NCI-H82 (cell line): ENCODE measurements around the gene IL10RA.
A peak's percentile ranks its signal among the peaks of the same experiment; 100 is the strongest.
"Not testable (repeated sequence)": the region's sequence is repeated elsewhere in the genome, so short reads cannot be mapped to it uniquely, and the experiment has no call there.

Source experiments
- DNase-seq: peaks from one replicate; lab custom pipeline; 2025; lab: John Stamatoyannopoulos, UW

The IL10RA gene

GRCh38 chr11:117985953-117986887 is at the start of gene IL10RA:
IL10RA (plus strand) TSS chr11:117986394; CDS start chr11:117986468, 74 bp downstream.
- DNase-seq, result peak; percentile 77

- DNase-seq, result no peak
Observed at GRCh38 chr11:117936973-117937372, 49.2 kb upstream of the IL10RA start.

- DNase-seq, result no peak
Observed at GRCh38 chr11:117940736-117941135, 45.5 kb upstream of the IL10RA start.

GRCh38 chr11:117941163-117941707 is 45.0 kb upstream of the IL10RA start:
- DNase-seq, result no peak

GRCh38 chr11:117941976-117942654 is 44.1 kb upstream of the IL10RA start:
- DNase-seq, result no peak

- no peak for DNase-seq
Observed at GRCh38 chr11:117944554-117944953, 41.6 kb upstream of the IL10RA start.

- DNase-seq, result peak; percentile 28
Observed at GRCh38 chr11:117945047-117945810, 41.0 kb upstream of the IL10RA start.

GRCh38 chr11:117946156-117946841 is 39.9 kb upstream of the IL10RA start:
- no peak for DNase-seq

GRCh38 chr11:117946842-117947526 is 39.2 kb upstream of the IL10RA start:
- peak; percentile 90 for DNase-seq

- not testable (repeated sequence) for DNase-seq
Observed at GRCh38 chr11:117947751-117948150, 38.4 kb upstream of the IL10RA start.

- not testable (repeated sequence) for DNase-seq
Observed at GRCh38 chr11:117948466-117948865, 37.7 kb upstream of the IL10RA start.

- no peak for DNase-seq
Observed at GRCh38 chr11:117949062-117949461, 37.1 kb upstream of the IL10RA start.

GRCh38 chr11:117950301-117950700 is 35.9 kb upstream of the IL10RA start:
- peak; percentile 6 for DNase-seq

GRCh38 chr11:117950993-117951961 is 34.9 kb upstream of the IL10RA start:
- DNase-seq, result no peak

GRCh38 chr11:117953024-117953671 is 33.0 kb upstream of the IL10RA start:
- no peak for DNase-seq

- DNase-seq, result no peak
Observed at GRCh38 chr11:117958949-117959348, 27.2 kb upstream of the IL10RA start.

- no peak for DNase-seq
Observed at GRCh38 chr11:117959438-117960149, 26.6 kb upstream of the IL10RA start.

GRCh38 chr11:117960406-117960805 is 25.8 kb upstream of the IL10RA start:
- no peak for DNase-seq
